SK-N-SH treated with all-trans-retinoic acid at 6 μM for 48 hours (cell line): Measurements from ENCODE around the gene B3GALT5.

Source experiments
- ATAC-seq: fragments of 200-7000 bp; cut with Tn5 transposase; 3 replicates; pipeline ENCODE4 v1.9.1; 2020; ENCODE audit warnings: mild to moderate bottlenecking, moderate library complexity
- ARNTL ChIP-seq: fragments of 450-650 bp; formaldehyde crosslinking; IDR thresholded peaks from 2 replicates; pipeline ENCODE4 v1.5.0; 2020; ENCODE audit warnings: low read depth, mild to moderate bottlenecking, moderate library complexity, borderline replicate concordance
- BACH2 ChIP-seq: fragments of 250-450 bp; sonication (Bioruptor Pico); IDR thresholded peaks from 2 replicates; pipeline ENCODE4 v1.9.0; 2021; ENCODE audit warnings: mild to moderate bottlenecking, borderline replicate concordance
- CSDC2 ChIP-seq: fragments of 250-450 bp; sonication (Bioruptor Pico); IDR thresholded peaks from 2 replicates; pipeline ENCODE4 v1.5.0; 2020; ENCODE audit warnings: mild to moderate bottlenecking, moderate library complexity
- ESRRG ChIP-seq: fragments of 250-450 bp; sonication (Bioruptor Pico); IDR thresholded peaks from 2 replicates; pipeline ENCODE4 v1.6.1; 2021; ENCODE audit warnings: mild to moderate bottlenecking
- GLIS3 ChIP-seq: fragments of 250-450 bp; sonication (Bioruptor Pico); IDR thresholded peaks from 2 replicates; pipeline ENCODE4 v1.5.0; 2020; ENCODE audit warnings: mild to moderate bottlenecking, moderate library complexity
- ISL1 ChIP-seq: fragments of 250-450 bp; sonication (Bioruptor Pico); IDR thresholded peaks from 2 replicates; pipeline ENCODE4 v2.1.2; 2022; ENCODE audit warnings: mild to moderate bottlenecking, moderate library complexity
- RARB ChIP-seq: fragments of 250-450 bp; sonication (Bioruptor Pico); IDR thresholded peaks from 2 replicates; pipeline ENCODE4 v1.8.0; 2021; ENCODE audit warnings: mild to moderate bottlenecking, moderate library complexity
- SNAI2 ChIP-seq: fragments of 250-450 bp; sonication (Bioruptor Pico); IDR thresholded peaks from 2 replicates; pipeline ENCODE4 v1.5.0; 2020; ENCODE audit warnings: mild to moderate bottlenecking, moderate library complexity
- TCF4 ChIP-seq: fragments of 250-450 bp; sonication (Bioruptor Pico); IDR thresholded peaks from 2 replicates; pipeline ENCODE4 v1.8.0; 2021; ENCODE audit warnings: mild to moderate bottlenecking, moderate library complexity, borderline replicate concordance
- TOX ChIP-seq: fragments of 250-450 bp; sonication (Bioruptor Pico); IDR thresholded peaks from 2 replicates; pipeline ENCODE4 v1.8.0; 2021; ENCODE audit warnings: mild to moderate bottlenecking, moderate library complexity, borderline replicate concordance
- ZC3H10 ChIP-seq: fragments of 250-450 bp; sonication (Bioruptor Pico); IDR thresholded peaks from 2 replicates; pipeline ENCODE4 v1.5.1; 2021; ENCODE audit warnings: mild to moderate bottlenecking, moderate library complexity
- ZFP3 ChIP-seq: fragments of 250-450 bp; sonication (Bioruptor Pico); IDR thresholded peaks from 2 replicates; pipeline ENCODE4 v1.5.0; 2020; ENCODE audit warnings: mild to moderate bottlenecking, moderate library complexity
- ZFP30 ChIP-seq: fragments of 450-650 bp; formaldehyde crosslinking; IDR thresholded peaks from 2 replicates; pipeline ENCODE4 v1.5.0; 2022; ENCODE audit warnings: mild to moderate bottlenecking, moderate library complexity
- ZNF70 ChIP-seq: fragments of 450-650 bp; formaldehyde crosslinking; IDR thresholded peaks from 2 replicates; pipeline ENCODE4 v1.5.0; 2020; ENCODE audit warnings: mild to moderate bottlenecking, moderate library complexity
- ZNF8 ChIP-seq: fragments of 450-650 bp; formaldehyde crosslinking; IDR thresholded peaks from 2 replicates; pipeline ENCODE4 v1.5.0; 2020; ENCODE audit warnings: mild to moderate bottlenecking, moderate library complexity
- TF ChIP-seq, protein P1 (sequence below): fragments of 250-450 bp; sonication (Bioruptor Pico); IDR thresholded peaks from 2 replicates; pipeline ENCODE4 v1.5.1; 2020; ENCODE audit warnings: low read depth, mild to moderate bottlenecking, moderate library complexity
- TF ChIP-seq, protein P2 (sequence below): fragments of 250-450 bp; sonication (Bioruptor Pico); IDR thresholded peaks from 2 replicates; pipeline ENCODE4 v1.8.0; 2021; ENCODE audit warnings: low read depth, mild to moderate bottlenecking, moderate library complexity, borderline replicate concordance
- TF ChIP-seq, protein P3 (sequence below): fragments of 250-450 bp; sonication (Bioruptor Pico); IDR thresholded peaks from 2 replicates; pipeline ENCODE4 v1.5.1; 2021; ENCODE audit warnings: mild to moderate bottlenecking, moderate library complexity
- TF ChIP-seq, protein P4 (sequence below): fragments of 250-450 bp; sonication (Bioruptor Pico); IDR thresholded peaks from 2 replicates; pipeline ENCODE4 v1.5.0; 2020; ENCODE audit warnings: mild to moderate bottlenecking, moderate library complexity
- TF ChIP-seq, protein P5 (sequence below): fragments of 250-450 bp; sonication (Bioruptor Pico); IDR thresholded peaks from 2 replicates; pipeline ENCODE4 v1.8.0; 2020; ENCODE audit warnings: mild to moderate bottlenecking, moderate library complexity, borderline replicate concordance

The B3GALT5 gene

DNA sequence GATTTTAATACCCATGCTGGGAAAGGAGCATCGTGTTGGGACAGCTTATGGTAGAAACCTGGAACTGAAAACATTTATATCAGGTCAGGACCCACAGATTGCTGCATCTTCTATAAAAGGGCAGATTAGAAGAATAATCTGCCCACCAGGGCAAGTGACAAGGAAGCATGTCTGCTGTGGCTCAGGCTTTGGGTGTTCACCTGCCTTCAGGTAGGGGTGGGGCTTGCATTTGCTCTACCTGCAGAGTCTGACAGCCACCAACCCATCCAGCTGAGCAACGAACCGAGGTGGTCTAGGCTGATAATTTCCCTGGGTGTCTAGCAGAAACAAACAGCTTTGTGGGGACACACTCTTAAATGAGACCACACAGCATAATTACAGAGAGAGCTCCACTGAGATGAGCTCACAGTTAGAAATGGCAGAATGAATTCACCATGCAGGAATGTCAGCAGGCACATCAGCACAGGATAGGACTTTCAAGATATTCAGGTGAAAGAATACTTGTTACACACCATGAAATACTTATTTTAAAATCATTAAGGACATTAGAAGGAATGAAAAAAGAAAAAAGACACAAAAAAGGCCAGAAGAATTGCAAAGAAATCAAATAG is 36.1 kb upstream of the B3GALT5 start:
- no peak for ATAC-seq
- TF ChIP-seq ZNF70 (CRISPR knock-in tag) = no peak
- TF ChIP-seq RARB = no peak
- TF ChIP-seq, all 23 proteins: peak for 0

DNA sequence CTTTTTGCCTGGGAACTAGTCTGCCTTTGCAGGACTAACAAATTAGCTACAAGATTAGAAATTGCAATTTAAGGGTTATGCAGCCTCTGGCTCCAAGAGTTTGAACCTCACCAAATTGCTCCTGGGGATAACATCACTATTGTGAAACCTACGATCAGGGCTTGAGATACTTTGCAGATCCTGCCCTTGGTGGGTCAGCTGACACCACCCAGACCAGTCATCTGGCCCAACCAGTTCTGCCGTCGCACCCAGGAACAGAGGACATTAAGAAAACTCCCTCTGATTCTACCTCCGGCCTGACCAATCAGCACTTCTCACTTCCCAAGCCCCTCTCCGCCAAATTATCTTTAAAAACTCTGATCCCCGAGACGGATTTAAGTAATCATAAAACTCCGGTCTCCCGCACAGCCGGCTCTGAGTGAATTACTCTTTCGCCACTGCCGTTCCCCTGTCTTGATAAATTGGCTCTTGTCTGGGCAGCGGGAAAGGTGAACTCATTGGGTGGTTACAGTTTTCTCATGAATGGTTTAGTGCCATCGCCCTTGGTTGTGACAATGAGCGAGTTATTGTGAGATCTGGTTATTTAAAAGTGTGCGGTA is 32.9 kb upstream of the B3GALT5 start:
- no peak for ATAC-seq
- TF ChIP-seq, protein P1, sequence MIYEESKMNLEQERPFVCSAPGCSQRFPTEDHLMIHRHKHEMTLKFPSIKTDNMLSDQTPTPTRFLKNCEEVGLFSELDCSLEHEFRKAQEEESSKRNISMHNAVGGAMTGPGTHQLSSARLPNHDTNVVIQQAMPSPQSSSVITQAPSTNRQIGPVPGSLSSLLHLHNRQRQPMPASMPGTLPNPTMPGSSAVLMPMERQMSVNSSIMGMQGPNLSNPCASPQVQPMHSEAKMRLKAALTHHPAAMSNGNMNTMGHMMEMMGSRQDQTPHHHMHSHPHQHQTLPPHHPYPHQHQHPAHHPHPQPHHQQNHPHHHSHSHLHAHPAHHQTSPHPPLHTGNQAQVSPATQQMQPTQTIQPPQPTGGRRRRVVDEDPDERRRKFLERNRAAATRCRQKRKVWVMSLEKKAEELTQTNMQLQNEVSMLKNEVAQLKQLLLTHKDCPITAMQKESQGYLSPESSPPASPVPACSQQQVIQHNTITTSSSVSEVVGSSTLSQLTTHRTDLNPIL (CRISPR knock-in tag) = no peak
- TF ChIP-seq, protein P2, sequence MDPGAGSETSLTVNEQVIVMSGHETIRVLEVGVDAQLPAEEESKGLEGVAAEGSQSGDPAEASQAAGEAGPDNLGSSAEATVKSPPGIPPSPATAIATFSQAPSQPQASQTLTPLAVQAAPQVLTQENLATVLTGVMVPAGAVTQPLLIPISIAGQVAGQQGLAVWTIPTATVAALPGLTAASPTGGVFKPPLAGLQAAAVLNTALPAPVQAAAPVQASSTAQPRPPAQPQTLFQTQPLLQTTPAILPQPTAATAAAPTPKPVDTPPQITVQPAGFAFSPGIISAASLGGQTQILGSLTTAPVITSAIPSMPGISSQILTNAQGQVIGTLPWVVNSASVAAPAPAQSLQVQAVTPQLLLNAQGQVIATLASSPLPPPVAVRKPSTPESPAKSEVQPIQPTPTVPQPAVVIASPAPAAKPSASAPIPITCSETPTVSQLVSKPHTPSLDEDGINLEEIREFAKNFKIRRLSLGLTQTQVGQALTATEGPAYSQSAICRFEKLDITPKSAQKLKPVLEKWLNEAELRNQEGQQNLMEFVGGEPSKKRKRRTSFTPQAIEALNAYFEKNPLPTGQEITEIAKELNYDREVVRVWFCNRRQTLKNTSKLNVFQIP (CRISPR knock-in tag) = no peak
- TF ChIP-seq SNAI2 (CRISPR knock-in tag) (no peak), TOX (CRISPR knock-in tag) (no peak), GLIS3 (CRISPR knock-in tag) (no peak), ZNF70 (CRISPR knock-in tag) (no peak), TCF4 (no peak), ZFP30 (CRISPR knock-in tag) (no peak), ISL1 (CRISPR knock-in tag) (no peak), ZFP3 (no peak), RARB (no peak), ARNTL (CRISPR knock-in tag) (no peak), ZNF8 (CRISPR knock-in tag) (no peak), CSDC2 (CRISPR knock-in tag) (no peak)
- TF ChIP-seq, protein P3, sequence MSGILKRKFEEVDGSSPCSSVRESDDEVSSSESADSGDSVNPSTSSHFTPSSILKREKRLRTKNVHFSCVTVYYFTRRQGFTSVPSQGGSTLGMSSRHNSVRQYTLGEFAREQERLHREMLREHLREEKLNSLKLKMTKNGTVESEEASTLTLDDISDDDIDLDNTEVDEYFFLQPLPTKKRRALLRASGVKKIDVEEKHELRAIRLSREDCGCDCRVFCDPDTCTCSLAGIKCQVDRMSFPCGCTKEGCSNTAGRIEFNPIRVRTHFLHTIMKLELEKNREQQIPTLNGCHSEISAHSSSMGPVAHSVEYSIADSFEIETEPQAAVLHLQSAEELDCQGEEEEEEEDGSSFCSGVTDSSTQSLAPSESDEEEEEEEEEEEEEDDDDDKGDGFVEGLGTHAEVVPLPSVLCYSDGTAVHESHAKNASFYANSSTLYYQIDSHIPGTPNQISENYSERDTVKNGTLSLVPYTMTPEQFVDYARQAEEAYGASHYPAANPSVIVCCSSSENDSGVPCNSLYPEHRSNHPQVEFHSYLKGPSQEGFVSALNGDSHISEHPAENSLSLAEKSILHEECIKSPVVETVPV (CRISPR knock-in tag) = no peak
- TF ChIP-seq, protein P4, sequence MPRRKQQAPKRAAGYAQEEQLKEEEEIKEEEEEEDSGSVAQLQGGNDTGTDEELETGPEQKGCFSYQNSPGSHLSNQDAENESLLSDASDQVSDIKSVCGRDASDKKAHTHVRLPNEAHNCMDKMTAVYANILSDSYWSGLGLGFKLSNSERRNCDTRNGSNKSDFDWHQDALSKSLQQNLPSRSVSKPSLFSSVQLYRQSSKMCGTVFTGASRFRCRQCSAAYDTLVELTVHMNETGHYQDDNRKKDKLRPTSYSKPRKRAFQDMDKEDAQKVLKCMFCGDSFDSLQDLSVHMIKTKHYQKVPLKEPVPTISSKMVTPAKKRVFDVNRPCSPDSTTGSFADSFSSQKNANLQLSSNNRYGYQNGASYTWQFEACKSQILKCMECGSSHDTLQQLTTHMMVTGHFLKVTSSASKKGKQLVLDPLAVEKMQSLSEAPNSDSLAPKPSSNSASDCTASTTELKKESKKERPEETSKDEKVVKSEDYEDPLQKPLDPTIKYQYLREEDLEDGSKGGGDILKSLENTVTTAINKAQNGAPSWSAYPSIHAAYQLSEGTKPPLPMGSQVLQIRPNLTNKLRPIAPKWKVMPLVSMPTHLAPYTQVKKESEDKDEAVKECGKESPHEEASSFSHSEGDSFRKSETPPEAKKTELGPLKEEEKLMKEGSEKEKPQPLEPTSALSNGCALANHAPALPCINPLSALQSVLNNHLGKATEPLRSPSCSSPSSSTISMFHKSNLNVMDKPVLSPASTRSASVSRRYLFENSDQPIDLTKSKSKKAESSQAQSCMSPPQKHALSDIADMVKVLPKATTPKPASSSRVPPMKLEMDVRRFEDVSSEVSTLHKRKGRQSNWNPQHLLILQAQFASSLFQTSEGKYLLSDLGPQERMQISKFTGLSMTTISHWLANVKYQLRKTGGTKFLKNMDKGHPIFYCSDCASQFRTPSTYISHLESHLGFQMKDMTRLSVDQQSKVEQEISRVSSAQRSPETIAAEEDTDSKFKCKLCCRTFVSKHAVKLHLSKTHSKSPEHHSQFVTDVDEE (CRISPR knock-in tag) = no peak
- TF ChIP-seq, protein P5, sequence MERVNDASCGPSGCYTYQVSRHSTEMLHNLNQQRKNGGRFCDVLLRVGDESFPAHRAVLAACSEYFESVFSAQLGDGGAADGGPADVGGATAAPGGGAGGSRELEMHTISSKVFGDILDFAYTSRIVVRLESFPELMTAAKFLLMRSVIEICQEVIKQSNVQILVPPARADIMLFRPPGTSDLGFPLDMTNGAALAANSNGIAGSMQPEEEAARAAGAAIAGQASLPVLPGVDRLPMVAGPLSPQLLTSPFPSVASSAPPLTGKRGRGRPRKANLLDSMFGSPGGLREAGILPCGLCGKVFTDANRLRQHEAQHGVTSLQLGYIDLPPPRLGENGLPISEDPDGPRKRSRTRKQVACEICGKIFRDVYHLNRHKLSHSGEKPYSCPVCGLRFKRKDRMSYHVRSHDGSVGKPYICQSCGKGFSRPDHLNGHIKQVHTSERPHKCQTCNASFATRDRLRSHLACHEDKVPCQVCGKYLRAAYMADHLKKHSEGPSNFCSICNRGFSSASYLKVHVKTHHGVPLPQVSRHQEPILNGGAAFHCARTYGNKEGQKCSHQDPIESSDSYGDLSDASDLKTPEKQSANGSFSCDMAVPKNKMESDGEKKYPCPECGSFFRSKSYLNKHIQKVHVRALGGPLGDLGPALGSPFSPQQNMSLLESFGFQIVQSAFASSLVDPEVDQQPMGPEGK (CRISPR knock-in tag) = no peak

DNA sequence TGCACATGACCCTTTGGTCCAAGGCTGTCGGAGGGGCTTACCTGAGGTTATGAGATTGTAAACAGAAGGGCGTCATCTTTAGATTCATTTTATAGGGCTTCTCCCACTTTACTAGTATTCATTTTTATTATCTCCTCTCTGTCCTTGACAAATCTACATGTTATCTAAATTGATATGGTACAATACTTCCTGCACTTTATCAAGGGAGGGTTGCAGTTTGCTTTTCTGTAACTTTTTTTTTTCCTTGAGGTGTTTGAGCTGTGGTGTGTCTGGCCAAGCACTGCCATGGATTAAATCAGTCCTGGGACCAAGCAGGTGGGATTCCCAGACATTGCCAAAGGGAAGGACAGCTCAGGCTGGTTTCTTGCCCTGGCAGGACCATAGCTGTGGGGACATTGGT is 32.0 kb upstream of the B3GALT5 start:
- TF ChIP-seq GLIS3 (CRISPR knock-in tag) (no peak), SNAI2 (CRISPR knock-in tag) (no peak), ESRRG (CRISPR knock-in tag) (no peak), ZNF8 (CRISPR knock-in tag) (no peak), BACH2 (CRISPR knock-in tag) (no peak), ISL1 (CRISPR knock-in tag) (no peak), ZC3H10 (CRISPR knock-in tag) (no peak)
- TF ChIP-seq, protein P1 (CRISPR knock-in tag) = no peak
- TF ChIP-seq, protein P3 (CRISPR knock-in tag) = no peak
- TF ChIP-seq, protein P5 (CRISPR knock-in tag) = no peak
- ATAC-seq = no peak
